ENCODE measurements around the gene PSMB5.

The PSMB5 gene

GRCh38 chr14:23024612-23025075 lies 10.1 kb downstream of the PSMB5 start:
- H3K4me3 ChIP-seq (ENCODE audit: low read depth, low read length): peak overlapping the region; percentile 13; the same call in 1 of the 2 replicates
- peaks cover 25% of the 10 kb centered on the region for H3K36me3 ChIP-seq
- TF ChIP-seq CTCF (IDR thresholded peaks at IDR 0.05; ENCODE audit: low read depth, low read length): no peak
- peak; percentile 86 for DNase-seq
- H3K27ac ChIP-seq: peak overlapping the region; percentile 93
- no peaks in the 10 kb centered on the region for H3K9me3 ChIP-seq (ENCODE audit: severe bottlenecking)
- H3K27me3 ChIP-seq (ENCODE audit: insufficient read depth, low read depth, severe bottlenecking): no peaks in the 10 kb centered on the region

- peaks cover 16% of the 10 kb centered on the region for H3K36me3 ChIP-seq
- no peak for DNase-seq
- no peak for TF ChIP-seq CTCF (IDR thresholded peaks at IDR 0.05; ENCODE audit: low read depth, low read length)
- H3K4me3 ChIP-seq (ENCODE audit: low read depth, low read length): no peak overlapping the region
- no peaks in the 10 kb centered on the region for H3K9me3 ChIP-seq (ENCODE audit: severe bottlenecking)
- H3K27me3 ChIP-seq (ENCODE audit: insufficient read depth, low read depth, severe bottlenecking): no peaks in the 10 kb centered on the region
- peak overlapping the region; percentile 93 for H3K27ac ChIP-seq
Observed at GRCh38 chr14:23023795-23024152, 10.9 kb downstream of the PSMB5 start.

GRCh38 chr14:23023022-23023794 lies 11.5 kb downstream of the PSMB5 start:
- DNase-seq: peak; percentile 81
- TF ChIP-seq CTCF (IDR thresholded peaks at IDR 0.05; ENCODE audit: low read depth, low read length): no peak
- no peak overlapping the region for H3K4me3 ChIP-seq (ENCODE audit: low read depth, low read length)
- H3K27ac ChIP-seq: peak overlapping the region; percentile 93
- H3K27me3 ChIP-seq (ENCODE audit: insufficient read depth, low read depth, severe bottlenecking): no peaks in the 10 kb centered on the region
- H3K36me3 ChIP-seq: peaks cover 13% of the 10 kb centered on the region
- no peaks in the 10 kb centered on the region for H3K9me3 ChIP-seq (ENCODE audit: severe bottlenecking)

GRCh38 chr14:23021889-23022442 lies 12.7 kb downstream of the PSMB5 start:
- H3K4me3 ChIP-seq (ENCODE audit: low read depth, low read length): no peak overlapping the region
- peak overlapping the region; percentile 66 for H3K27ac ChIP-seq
- no peak for DNase-seq
- no peak for TF ChIP-seq CTCF (IDR thresholded peaks at IDR 0.05; ENCODE audit: low read depth, low read length)
- no peaks in the 10 kb centered on the region for H3K9me3 ChIP-seq (ENCODE audit: severe bottlenecking)
- H3K36me3 ChIP-seq: peaks cover 12% of the 10 kb centered on the region
- no peaks in the 10 kb centered on the region for H3K27me3 ChIP-seq (ENCODE audit: insufficient read depth, low read depth, severe bottlenecking)

GRCh38 chr14:23021434-23021833 lies 13.3 kb downstream of the PSMB5 start:
- TF ChIP-seq CTCF (IDR thresholded peaks at IDR 0.05; ENCODE audit: low read depth, low read length): no peak
- DNase-seq: no peak
- no peaks in the 10 kb centered on the region for H3K9me3 ChIP-seq (ENCODE audit: severe bottlenecking)
- no peak overlapping the region for H3K4me3 ChIP-seq (ENCODE audit: low read depth, low read length)
- H3K36me3 ChIP-seq: peaks cover 9% of the 10 kb centered on the region
- peak overlapping the region; percentile 66 for H3K27ac ChIP-seq
- no peaks in the 10 kb centered on the region for H3K27me3 ChIP-seq (ENCODE audit: insufficient read depth, low read depth, severe bottlenecking)
